NCI-H1930 (cell line): ENCODE data around the gene IQGAP3.

ENCODE experiments used
- DNase-seq, 2 experiments: peaks; one replicate each; lab custom pipeline; 2025; lab: John Stamatoyannopoulos, UW

IQGAP3 gene

DNA sequence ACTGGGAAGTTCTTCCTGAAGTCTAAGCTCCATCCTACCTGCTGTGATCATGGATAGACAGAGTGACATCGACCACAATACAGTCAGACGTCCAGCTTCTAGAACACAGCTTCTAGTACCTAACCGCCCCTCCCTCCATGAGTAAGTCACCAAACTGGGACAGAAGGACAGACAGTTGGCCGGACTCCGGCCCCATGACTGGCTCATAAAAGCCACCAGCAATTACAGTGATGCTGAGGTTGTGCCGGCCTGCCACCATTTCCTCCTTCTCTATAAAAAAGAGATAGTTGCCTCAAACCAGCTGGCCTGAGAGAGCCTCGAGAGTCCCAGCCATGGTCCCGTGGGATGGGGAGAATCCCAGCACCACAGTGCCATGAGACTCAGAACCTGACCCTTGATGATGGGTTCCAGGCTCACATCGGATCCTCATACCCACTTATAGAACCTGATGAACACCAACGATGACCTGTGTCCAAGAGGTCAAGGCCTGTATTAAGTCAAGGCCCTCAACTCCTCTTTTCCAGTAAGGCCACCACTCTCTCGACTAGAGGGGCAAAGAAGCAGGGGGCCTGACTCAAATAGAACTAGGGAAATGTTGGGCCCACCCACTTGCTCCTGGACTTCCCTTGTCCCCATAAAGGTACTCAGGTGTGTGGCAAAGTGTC is 75.2 kb downstream of the IQGAP3 start:
- no peak for DNase-seq

GRCh38 chr1:156496211-156496761 is 76.1 kb downstream of the IQGAP3 start:
- DNase-seq = no peak

GRCh38 chr1:156495401-156496140 is 76.8 kb downstream of the IQGAP3 start:
- DNase-seq = no peak

GRCh38 chr1:156494309-156494895 is 78.0 kb downstream of the IQGAP3 start:
- no peak for DNase-seq

DNA sequence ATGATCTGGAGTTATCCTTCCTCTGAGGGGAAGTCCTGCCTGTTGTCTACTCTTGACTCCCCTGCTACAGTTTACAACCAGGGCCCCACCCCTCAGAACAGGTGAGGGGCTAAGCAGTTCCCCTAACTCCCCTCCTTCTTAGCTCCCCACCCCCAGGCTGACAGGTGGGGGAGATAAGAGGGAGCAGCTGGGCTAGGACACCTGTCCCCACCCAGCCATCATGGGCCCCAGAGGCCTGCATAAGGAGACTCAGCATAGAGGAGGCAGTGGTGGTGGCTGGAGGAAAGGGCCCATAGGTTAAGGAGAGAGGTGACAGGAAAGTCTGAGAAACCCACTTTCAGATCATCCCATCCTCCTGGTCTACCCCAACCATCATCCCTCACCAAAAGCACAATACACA is 78.6 kb downstream of the IQGAP3 start:
- no peak for DNase-seq

DNA sequence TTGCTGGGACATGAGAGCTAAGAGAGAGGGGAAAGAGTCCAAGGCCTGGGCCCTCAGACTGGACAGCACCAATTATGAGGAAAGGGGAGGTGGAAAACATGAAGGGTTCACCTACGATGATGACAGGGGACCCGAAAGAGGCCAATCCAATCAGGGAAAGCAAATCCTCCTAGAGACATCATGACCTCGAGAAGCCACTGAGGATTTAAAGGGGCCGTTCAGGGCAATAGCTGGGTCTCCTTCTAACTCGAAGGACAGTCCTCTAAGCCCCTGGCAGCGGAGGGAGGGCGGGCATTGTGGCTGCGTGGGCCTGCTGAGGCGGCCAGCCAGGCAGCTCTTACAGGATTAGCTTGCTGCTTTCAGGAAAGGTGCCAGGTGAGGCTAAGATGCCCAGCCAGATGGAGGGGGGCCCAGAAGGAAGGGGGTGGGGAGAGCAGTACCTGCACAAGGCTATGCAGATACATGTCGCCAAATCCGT is 79.2 kb downstream of the IQGAP3 start:
- DNase-seq = no peak

DNA sequence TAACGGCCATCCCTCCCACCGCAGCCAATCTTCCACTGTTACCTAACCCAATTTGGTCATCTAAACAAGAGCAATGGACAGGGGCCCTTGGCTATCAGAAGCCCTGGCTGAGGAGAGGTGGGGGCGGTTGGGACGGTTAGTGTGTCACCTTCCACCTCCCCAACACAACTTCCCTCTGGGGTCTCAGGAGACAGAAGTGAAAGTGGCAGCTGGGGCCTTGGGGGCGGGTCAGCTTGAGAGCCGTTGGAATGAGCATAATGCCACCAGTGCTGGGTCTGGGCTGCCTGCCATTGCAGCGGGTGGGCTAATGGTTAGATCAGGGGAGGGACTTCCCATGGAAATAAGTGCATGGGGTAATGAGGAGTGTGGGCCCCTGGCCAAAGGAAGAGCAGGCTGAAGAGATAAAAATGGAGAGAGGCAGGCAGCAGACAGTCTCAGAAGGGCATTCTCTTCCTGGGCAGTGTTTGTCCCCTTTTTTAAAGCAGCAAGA is 79.7 kb downstream of the IQGAP3 start:
- no peak for DNase-seq

DNA sequence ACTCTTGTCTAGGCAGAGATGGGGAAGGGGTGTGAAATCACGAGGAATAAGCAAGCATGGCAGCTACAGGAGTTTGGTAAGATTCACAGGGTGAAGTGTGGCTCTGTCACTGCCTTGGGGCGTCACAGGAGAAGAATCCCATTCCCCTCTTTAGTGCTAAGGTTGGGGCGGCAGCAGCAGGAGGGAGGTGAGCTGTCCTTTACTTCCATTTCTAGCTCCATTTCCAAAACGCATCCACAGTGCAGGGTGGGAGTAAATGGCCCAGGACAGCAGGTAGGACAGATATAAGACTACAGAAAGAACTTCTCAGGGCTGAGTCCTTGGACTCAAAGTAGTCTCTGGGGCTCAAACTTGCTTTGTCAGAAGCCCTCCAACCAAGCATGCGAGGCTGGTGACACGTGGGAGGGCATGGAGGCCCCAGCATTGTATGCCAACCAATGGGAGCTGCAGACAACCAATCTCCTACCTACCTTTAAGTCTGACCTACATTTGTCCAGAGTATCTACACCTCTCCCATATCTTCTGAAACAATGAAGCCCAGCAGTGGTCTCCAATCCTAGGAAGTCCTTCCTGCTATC is 80.3 kb downstream of the IQGAP3 start:
- no peak for DNase-seq

- no peak for DNase-seq
Observed at GRCh38 chr1:156491151-156491949, 81.0 kb downstream of the IQGAP3 start.

DNA sequence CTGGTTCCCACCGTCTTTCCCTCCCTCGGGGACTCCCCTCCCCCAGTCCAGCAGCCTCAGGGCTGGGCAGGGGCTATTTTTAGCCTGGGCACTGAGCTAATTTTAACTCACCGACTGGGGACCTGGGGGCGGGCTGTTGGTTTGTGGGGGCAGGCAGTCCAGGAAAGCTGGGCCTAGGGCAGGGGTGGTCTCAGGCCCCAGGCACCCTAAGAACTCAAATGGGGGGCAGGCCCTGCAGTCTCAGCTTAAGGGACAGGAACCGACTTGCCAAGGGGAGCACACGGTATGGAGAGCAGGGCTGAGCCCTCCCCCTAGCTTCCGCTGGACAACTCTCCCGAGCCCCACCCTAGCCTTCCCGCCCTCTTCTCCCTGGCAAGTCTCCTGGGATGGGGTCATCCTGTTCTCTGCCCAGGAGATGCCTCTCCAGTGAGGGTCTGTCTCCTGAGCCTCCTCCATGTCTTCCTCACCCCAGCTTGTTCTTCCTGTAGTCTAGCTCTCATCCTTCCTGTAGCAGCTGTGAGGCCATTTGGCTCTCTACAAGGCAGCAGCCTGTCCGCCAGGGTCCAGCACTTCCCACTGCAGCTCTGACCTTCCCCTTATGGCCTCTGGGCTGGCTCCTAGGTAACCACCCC is 81.8 kb downstream of the IQGAP3 start:
- DNase-seq = no peak

DNA sequence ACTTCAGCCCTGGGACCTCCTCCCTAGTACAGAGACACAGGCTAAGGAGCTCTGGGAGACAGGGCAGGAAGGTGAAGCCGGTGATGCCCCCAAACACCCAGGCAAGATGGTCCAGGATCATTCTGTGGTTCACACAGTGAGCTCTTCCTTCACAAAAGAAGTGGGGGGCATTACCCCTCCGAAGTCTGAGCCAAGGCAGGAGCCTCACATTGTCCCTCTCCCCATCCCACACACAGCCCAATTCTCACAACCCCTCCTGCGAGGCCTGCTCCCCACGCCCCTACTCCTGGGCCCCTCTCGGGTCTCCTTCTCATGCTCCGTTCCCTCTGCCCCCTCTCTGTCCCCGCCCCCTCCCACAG is 82.5 kb downstream of the IQGAP3 start:
- DNase-seq = no peak

DNA sequence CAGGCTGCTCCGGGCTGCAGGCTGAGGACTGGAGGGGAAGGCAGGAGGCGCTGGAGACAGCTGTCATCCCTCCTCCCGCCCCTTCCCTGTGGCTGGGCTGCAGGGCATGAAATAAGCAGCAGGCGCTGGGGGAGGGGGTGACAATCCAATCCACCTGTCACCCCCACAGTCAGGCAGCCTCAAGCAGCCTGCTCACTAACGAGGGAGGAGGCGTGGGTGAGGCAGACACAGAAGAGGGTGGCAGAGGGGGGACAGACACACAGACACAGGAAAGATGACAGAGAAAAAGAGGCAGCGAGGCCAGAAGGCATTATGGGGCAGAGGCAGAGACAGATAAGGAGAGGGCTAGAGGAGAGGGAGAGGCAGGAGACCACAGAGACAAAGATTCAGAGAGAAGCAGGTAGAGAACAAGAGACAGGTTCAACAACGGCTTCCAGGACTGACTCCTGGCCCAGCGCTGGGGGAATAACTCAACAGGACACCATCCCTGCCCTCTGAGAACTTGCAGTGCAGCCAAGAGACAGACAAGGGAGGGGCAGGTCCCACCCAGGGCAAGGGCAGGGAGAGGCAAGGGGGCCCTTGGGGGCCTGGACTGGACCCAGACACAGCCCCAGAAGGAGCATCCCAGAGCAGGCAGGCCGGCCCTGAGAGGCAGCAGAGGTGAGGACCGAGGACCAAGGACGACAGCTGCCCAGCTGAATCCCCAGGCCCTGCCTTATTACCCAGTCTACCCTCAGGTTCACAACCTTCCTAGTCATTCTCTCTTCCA is 83.0 kb downstream of the IQGAP3 start:
- no peak for DNase-seq

GRCh38 chr1:156488566-156489165 is 83.7 kb downstream of the IQGAP3 start:
- no peak for DNase-seq

DNA sequence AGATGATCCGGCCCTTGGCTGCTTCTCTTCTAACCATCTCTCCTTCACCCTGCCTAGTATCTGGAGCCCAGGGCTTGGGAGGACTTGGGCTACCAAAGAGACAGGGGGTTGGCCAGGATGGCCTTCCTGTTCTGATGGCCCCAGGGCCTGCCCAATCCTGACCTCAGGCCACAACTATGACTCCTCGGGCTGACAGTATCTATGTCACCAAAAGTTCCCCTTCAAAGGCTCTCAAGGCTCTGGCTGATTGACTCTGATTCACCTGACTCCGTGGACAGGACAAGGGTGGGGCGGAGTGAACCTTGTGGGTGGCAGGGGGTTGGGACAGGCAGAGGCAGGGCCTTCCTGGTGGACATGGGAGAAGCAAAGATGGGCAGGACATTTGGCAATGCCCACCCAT is 84.5 kb downstream of the IQGAP3 start:
- DNase-seq = no peak

DNA sequence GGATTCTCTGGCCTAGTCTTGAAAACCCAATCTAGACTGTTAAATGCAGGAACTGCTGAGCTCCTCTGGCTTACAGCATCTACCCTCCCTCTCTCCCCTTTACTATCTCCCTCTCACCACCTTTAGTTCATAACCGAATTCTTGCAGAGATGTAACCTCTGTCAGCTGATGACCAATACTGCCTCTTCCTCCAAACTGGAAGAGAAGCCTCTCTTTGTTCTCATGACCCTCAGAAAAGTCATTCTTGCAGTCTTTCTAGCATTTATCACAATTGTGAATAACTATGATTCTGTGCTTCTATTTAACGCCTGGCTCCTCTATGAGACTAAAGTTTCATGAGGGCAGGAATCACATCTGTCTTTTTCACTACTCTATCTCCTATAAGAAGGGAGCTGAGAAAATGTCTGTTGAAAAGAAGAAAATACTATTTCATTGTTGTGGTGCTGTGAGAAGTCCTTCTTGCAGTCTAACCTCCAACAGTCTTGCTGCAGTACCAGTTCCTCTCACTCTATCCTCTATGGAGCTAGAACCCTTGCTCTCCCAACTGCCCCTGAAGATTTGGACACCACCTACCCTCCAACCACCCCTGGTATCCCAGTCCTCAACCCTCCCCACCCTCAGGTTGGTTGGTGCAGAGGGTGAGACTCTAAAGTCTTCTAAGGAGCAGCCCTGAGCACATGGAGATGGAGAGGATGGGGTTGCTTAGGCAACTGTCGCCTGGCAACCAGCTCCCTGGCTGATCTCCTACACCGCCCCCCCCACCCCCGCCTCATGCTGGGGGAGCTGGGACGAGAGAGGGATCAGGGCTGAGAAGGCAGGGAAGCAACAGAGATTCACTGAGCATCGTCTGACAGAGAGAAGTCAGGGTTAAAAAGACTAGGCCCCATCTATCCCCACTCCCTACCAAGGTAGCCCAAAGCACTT is 85.7 kb downstream of the IQGAP3 start:
- DNase-seq = no peak

- DNase-seq = no peak
Observed at GRCh38 chr1:156485984-156486383, 86.4 kb downstream of the IQGAP3 start.

GRCh38 chr1:156484480-156485058 is 87.8 kb downstream of the IQGAP3 start:
- no peak for DNase-seq

DNA sequence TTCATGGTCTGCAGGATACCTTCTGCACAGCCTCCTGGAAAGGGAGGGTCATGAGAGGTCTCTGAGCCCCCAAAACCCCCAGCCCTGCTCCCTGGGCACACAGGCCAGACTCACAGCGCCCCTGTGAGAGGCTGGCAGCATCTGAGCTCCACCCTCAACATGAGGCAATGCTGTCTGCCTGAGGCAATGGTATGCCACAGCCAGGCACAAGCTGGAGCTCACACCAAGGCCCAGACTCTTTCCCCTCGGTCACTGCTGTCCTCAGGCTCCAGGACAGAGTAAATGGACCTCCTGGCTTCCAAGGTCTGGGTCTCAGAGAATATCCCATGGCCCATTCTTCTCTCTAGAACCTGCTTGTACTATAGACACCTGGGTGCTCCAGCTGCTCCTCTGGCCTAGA is 89.0 kb downstream of the IQGAP3 start:
- DNase-seq = no peak

DNA sequence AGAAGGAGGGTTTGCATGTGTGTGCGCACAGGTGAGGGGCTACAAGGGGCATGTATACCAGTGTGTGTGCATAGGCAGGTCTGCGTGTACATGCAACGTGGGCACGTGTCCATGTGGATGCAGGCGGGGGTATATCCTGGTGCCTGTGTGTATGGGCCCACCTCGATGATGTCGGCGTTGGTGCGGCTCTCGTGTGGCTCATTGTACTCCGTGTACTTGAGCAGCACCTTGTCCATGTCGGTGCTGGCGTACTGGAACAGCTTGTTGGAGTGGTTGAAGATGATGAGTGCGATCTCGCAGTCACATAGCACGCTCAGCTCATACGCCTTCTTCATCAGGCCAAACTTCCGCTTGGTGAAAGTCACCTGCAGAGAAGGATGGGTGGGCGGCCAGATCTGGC is 90.1 kb downstream of the IQGAP3 start:
- DNase-seq = no peak
